Bronchial smooth muscle cell (primary cell): Measurements from ENCODE around the gene EMSY. TPM values are rescaled to one million over a fixed set of nuclear protein-coding genes. Genes with fewer than 3 reads are reported as not detected.

ENCODE experiments used
- total RNA-seq: library from RNA; depleted of rRNA; stranded (reverse); fragments of >200 nt; gene quantifications from 2 replicates; pipeline ENCODE4 v1.2.1, GENCODE V29; 2014

Gene EMSY
- 6.0 and 6.3 TPM in 2 replicates for total RNA-seq

GRCh38 chr11:76444384-76445120, at the start of gene EMSY:
Gene EMSY, plus strand, starts transcription at chr11:76445018. Its CDS starts 1,921 bp downstream, at chr11:76446939.

Other genes with a start within 250 kb of the EMSY start
- gene WNT11, start 238.5 kb upstream of the EMSY start, total RNA-seq: 0.63 TPM in 1 of 2 replicates, not detected in the other
- 24.0 and 31.5 TPM in 2 replicates for gene THAP12, start 63.9 kb upstream of the EMSY start, total RNA-seq
- 1.0 and 2.2 TPM in 2 replicates for gene GVQW3, start 63.7 kb upstream of the EMSY start, total RNA-seq
- 9.6 and 22.9 TPM in 2 replicates for gene LRRC32, start 225.7 kb downstream of the EMSY start, total RNA-seq